Stimulated activated CD4-positive, alpha-beta T cell treated with anti-CD3 and anti-CD28 coated beads, Interleukin-2, amount 100 ng/mL, for 48 hours (primary cell): ENCODE results near the gene ASB16.
"Not testable (repeated sequence)": the region's sequence is repeated elsewhere in the genome, so short reads cannot be mapped to it uniquely, and the experiment has no call there.

Experiments
- DNase-seq, 2 donors: peaks; one replicate each; pipeline ENCODE4 v3.0.0-alpha.2; 2020

The ASB16 gene

GRCh38 chr17:44149066-44149465, 21.4 kb upstream of the ASB16 start:
- not testable (repeated sequence) for DNase-seq

DNA sequence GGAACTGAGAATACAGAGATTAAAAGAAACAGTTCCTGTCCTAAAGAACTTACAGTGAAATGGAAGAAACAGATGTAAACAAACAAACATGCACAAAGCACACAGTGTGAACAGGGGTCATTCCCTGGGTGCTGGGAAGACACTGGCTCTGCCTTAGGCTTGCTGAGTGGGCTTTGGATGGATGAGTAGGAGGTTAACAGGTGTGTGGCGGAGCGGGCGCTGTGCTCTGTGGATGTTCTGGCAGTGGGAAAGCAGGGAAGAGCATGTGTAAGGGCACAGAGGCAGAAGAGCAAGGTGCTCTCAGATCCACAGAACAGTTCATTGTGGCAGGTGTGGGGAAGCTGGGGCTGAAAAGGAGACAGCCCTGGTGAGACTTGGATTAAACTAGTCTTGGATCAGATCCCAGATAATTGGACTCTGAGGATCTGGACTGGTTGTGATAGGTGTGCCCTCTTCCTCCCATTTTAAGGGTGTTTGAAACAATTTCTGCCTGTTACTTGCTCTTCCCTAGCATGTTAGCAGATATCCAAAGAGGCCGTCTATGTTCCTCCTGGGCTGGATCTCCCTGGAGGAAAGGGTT, 20.7 kb upstream of the ASB16 start:
- no peak for DNase-seq

DNA sequence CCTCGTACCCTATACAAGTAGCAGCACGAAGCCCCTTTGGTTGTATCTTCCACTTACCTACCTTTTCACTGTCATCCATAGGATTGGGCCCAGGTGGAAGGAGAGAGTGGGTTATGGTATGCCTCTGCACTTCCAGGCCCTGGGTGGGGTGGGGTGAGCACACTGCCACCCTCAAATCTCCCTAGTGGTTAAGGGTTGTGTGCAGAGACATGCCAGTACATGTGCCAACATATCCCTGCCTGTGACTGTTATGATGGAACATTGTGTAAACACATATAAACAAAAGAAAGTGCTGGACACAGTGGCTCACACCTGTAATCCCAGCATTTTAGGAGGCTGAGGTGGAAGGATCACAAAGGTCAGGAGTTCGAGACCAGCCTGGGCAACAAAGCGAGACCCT, 17.6 kb upstream of the ASB16 start:
- DNase-seq: no peak

GRCh38 chr17:44155488-44155887, 15.0 kb upstream of the ASB16 start:
- DNase-seq: no peak

- no peak for DNase-seq
Measured at GRCh38 chr17:44159519-44160210, 10.8 kb upstream of the ASB16 start.

DNA sequence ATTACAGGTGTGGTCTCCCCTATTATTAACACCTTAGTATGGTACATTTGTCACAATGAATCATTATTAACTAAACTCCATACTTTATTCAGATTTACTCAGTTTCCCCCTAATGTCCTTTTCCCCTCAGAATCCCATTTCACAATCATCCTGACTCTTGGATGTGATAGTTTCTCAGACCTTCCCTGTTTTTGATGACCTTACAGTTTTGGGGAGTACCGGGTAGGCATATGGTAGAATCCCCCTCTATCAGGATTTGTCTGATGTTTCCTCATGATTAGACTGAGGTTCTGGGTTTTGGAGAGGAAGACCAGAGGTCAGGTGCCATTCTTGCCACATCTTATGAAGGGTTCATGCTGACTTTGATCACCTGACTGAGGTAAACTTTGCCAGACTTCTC, 6.0 kb upstream of the ASB16 start:
- no peak for DNase-seq

GRCh38 chr17:44167181-44167861, 3.2 kb upstream of the ASB16 start:
- DNase-seq: no peak

DNA sequence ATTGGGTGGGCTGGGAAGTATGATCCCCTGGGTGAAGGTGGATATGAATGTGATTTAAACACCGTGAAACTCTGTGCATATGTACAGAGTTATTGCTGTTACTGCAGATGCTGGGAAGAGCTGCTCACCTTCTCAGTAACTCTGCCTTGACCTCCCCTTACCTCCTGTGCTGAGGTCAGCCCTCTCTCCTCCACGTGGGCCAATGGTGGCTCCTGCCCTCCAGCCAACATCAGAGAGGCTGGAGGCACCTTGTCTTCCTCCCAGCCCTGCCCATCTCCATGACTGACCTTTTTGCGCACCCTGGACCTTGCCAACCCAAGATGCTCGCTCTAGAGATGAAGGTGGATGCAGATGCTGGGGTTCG, 387 bp upstream of the ASB16 start:
- no peak for DNase-seq

DNA sequence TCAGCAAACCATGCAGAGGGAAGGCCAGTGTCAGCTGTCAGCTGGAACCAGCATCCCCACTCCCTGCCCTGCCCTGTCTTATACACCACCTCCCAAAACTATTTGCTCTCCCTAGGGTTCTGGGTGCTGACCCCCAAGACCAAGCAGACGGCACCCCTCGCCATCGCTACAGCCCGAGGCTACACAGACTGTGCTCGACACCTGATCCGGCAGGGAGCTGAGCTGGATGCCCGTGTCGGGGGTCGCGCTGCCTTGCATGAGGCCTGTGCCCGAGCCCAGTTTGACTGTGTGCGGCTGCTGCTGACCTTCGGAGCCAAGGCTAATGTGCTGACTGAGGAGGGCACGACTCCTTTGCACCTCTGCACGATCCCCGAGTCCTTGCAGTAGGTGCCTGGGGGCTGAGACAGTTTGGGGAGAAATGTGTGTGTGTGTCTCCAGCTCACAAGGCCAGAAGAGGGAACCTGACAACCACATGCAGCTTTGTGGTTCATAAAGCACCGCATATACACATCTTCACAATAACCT, 1.5 kb downstream of the ASB16 start:
- DNase-seq: no peak

DNA sequence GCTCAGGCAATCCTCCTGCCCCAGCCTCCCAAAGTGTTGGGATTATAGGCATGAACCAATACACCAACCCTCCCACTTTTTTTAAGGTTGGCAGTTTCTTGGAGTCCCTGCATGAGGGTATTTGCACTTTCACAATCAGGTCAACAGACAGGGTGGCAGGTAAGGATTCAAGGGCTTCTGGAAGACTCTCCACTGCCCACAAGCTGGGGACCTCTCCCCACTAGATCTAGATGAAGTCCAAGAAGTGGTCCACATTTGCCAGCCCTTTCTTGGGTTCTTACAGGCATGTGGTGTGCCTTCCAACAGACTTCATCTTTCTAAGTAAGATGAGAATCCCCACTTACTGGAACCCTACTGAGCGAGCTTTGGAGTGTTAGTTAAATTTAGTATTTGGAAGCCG, 3.9 kb downstream of the ASB16 start:
- no peak for DNase-seq

DNA sequence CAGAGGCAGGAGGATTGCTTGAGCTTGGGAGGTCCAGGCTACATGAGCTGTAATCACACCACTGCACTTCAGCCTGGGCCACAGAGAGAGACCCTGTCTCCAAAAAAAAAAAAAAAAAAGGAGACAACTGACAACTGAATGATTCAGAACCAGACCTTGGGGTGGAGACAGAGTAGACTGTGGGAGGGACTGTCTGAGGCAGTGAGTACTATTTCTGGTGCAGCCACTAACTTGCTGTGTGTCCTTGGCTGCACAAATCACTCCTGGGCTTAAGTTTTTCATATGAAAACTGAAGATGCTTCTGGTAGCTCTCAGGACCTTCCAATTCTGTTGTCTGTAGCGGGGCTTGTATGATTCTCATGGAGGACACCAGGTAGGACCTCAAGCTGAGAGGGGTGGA, 5.8 kb downstream of the ASB16 start:
- no peak for DNase-seq

DNA sequence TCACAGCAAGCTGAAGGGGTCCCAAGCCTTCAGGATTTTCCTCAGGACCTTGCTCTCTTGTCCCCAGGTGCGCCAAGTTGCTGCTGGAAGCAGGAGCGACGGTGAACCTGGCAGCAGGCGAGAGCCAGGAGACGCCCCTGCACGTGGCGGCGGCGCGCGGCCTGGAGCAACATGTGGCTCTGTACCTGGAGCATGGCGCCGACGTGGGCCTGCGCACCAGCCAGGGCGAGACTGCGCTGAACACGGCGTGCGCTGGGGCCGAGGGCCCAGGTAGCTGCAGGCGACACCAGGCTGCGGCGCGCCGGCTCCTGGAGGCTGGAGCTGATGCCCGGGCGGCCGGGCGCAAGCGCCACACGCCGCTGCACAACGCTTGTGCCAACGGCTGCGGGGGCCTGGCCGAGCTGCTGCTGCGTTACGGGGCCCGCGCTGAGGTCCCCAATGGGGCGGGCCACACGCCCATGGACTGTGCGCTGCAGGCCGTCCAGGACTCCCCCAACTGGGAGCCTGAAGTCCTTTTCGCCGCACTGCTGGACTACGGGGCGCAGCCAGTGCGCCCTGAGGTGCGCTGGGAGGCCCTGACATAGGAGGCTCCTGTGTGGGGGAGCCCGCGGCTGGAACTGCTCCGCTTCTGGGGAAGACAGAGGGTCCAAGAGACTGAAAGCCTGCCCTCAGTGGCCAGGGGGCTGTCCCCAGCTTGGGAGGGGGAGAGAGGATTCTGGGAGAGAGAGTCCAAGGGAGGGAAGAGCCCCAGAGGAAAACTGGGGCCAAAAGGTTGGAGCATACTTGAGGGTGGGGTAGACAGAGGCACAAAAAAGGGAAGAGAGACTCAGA, 6.4 kb downstream of the ASB16 start:
- no peak for DNase-seq

- DNase-seq: no peak
Measured at GRCh38 chr17:44177640-44178039, 7.1 kb downstream of the ASB16 start.

DNA sequence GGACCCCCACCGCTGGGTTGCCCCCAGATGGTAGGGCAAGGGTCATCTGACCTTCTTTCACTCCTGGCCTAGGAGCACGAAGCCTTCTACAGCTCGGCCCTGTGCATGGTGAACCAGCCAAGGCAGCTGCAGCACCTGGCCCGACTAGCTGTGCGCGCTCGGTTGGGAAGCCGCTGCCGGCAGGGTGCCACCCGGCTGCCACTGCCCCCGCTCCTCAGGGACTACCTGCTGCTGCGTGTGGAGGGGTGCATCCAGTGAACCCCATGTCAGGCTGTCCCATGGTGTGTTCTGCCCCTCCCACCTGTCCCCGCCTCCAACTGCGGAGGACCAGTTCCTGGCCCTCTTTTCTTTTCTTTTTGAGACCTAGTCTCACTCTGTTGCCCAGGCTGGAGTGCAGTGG, 7.6 kb downstream of the ASB16 start:
- DNase-seq: no peak

- no peak for DNase-seq
Measured at GRCh38 chr17:44183024-44183423, 12.5 kb downstream of the ASB16 start.

DNA sequence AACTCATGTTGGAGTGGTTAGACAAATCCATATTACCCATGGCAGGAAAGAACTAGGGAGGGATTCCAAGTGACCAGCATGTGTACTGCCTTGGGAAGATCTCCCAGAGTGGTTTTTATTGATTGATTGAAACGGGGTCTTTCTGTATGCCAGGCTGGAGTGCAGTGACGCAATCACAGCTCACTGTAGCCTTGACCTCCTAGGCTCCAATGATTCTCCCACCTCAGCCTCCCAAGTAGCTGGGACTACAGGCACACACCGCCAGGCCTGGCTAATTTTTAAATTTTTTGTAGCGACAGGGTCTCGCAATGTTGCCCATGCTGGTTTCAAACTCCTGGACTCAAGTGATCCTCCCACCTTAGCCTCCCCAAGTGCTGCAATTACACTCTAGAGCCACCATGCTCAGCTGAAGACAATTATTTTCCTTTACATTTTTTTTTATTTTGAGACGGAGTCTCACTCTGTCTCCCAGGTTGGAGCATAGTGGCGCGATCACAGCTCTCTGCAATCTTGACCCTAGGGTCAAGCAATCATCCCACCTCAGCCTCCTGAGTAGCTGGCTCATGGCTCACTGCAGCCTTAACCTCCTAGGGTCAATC, 13.8 kb downstream of the ASB16 start:
- DNase-seq: no peak

- DNase-seq: peak; percentile 100
Measured at GRCh38 chr17:44186307-44187130, 16.0 kb downstream of the ASB16 start, which contains the start of gene TMUB2. Gene TMUB2, plus strand, starts transcription at chr17:44186972. Its CDS starts 737 bp downstream, at chr17:44187709.

- no peak for DNase-seq
Measured at GRCh38 chr17:44187131-44187899, 16.8 kb downstream of the ASB16 start.

DNA sequence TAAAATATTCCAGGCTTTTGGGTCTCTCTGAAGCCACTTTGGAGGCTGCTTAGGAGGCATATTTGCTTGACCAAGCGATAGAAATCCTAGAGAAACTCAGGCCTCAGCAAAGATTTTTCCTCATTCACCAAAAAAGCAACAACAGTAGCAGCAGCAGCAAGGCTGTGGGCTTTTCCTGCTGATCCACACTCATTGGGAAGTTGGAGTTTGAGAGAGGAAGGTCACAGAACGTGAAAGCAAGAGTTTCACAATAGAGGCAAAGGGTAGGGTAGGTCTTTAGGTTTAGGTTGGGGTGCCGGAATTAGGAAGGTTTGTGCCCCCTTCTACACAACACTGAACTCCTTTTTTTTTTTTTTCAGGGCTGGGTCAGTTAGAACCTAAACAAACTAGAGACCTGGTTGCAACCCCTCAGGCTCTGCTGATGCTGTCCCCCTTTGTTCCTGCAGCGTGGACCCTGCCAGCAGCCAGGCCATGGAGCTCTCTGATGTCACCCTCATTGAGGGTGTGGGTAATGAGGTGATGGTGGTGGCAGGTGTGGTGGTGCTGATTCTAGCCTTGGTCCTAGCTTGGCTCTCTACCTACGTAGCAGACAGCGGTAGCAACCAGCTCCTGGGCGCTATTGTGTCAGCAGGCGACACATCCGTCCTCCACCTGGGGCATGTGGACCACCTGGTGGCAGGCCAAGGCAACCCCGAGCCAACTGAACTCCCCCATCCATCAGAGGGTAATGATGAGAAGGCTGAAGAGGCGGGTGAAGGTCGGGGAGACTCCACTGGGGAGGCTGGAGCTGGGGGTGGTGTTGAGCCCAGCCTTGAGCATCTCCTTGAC, 18.3 kb downstream of the ASB16 start:
- no peak for DNase-seq

DNA sequence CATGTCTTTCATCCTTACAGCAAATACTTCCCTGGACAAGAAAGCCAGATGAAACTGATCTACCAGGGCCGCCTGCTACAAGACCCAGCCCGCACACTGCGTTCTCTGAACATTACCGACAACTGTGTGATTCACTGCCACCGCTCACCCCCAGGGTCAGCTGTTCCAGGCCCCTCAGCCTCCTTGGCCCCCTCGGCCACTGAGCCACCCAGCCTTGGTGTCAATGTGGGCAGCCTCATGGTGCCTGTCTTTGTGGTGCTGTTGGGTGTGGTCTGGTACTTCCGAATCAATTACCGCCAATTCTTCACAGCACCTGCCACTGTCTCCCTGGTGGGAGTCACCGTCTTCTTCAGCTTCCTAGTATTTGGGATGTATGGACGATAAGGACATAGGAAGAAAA, 20.0 kb downstream of the ASB16 start:
- DNase-seq: no peak
